T follicular helper cell (primary cell): ENCODE results near the gene IL9R.
"Not testable (repeated sequence)": the region's sequence is repeated elsewhere in the genome, so short reads cannot be mapped to it uniquely, and the experiment has no call there.

Source experiments
- DNase-seq: peaks from one replicate; pipeline ENCODE4 v3.0.0-alpha.2; 2020; ENCODE audit warnings: low read depth

The IL9R gene

GRCh38 chrX:156030474-156030873 is 33.0 kb downstream of the IL9R start:
- not testable (repeated sequence) for DNase-seq
